Measurements from ENCODE around the gene YPEL1. TPM values are rescaled to one million over a fixed set of nuclear protein-coding genes. Genes with fewer than 3 reads are reported as not detected.

The YPEL1 gene
- polyA plus RNA-seq, 3 donors: 1.0 to 2.3 (median 2.0) TPM

- no peaks in the 10 kb centered on the region for H3K9me3 ChIP-seq (replicated peaks in 1 of 2; ENCODE audit: control insufficient read depth in 1 of 2, insufficient read depth in 1 of 2, low read length in 2 of 2)
- Mint-ChIP-seq H3K36me3 (peaks cover 53 to 56% of the 10 kb centered on the region in 2 donors), H3K27me3 (ENCODE audit: low read depth in 3 of 3) (no peaks in the 10 kb centered on the region), H3K27ac (peak overlapping the region in 2 of 7 donors; percentile 10 to 40), H3K9me3 (no peaks in the 10 kb centered on the region), H3K4me1 (no peaks in the 10 kb centered on the region), H3K4me3 (no peak overlapping the region)
- 91% methylated on average over 1 of the region's 3 CpGs for WGBS (ENCODE audit: insufficient coverage)
- no peak for DNase-seq
- H3K27me3 ChIP-seq (ENCODE audit: control insufficient read depth in 2 of 2, insufficient read depth in 2 of 2, low read length in 2 of 2): no peaks in the 10 kb centered on the region
- no peak for TF ChIP-seq CTCF (IDR thresholded peaks at IDR 0.05)
- H3K4me1 ChIP-seq (ENCODE audit: control insufficient read depth in 1 of 2, insufficient read depth in 2 of 2, low read length in 2 of 2): no peaks in the 10 kb centered on the region
- peaks cover 38 to 66% of the 10 kb centered on the region in 2 donors for H3K36me3 ChIP-seq (replicated peaks in 1 of 2; ENCODE audit: control insufficient read depth in 1 of 2, insufficient read depth in 2 of 2, low read length in 2 of 2)
- no peak overlapping the region for H3K4me2 ChIP-seq (replicated peaks; ENCODE audit: extremely low read depth, low read length, poor library complexity, severe bottlenecking)
- H3K79me2 ChIP-seq (ENCODE audit: insufficient read depth, low read length): no peaks in the 10 kb centered on the region
- no peak overlapping the region for H3K27ac ChIP-seq (ENCODE audit: low read depth in 1 of 2, low read length in 2 of 2)
- H3K4me3 ChIP-seq (replicated peaks in 1 of 3; ENCODE audit: low read depth in 2 of 3, low read length in 3 of 3): no peak overlapping the region
- no peaks in the 10 kb centered on the region for H4K20me1 ChIP-seq (ENCODE audit: insufficient read depth, low read length)
- intact Hi-C loops (cut with micrococcal nuclease): loop anchor here in 1 of 2 donors (10.0 kb wide), 1 partner anchor 85 kb away; no protein-coding TSS in a partner anchor
- no peak overlapping the region for H2AFZ ChIP-seq (ENCODE audit: insufficient read depth, low read depth, low read length, poor library complexity, severe bottlenecking)
- no peak overlapping the region for H3K9ac ChIP-seq (ENCODE audit: insufficient read depth, low read length, poor library complexity, severe bottlenecking)
Observed at GRCh38 chr22:21699643-21700042, 36.0 kb downstream of the YPEL1 start.

DNA sequence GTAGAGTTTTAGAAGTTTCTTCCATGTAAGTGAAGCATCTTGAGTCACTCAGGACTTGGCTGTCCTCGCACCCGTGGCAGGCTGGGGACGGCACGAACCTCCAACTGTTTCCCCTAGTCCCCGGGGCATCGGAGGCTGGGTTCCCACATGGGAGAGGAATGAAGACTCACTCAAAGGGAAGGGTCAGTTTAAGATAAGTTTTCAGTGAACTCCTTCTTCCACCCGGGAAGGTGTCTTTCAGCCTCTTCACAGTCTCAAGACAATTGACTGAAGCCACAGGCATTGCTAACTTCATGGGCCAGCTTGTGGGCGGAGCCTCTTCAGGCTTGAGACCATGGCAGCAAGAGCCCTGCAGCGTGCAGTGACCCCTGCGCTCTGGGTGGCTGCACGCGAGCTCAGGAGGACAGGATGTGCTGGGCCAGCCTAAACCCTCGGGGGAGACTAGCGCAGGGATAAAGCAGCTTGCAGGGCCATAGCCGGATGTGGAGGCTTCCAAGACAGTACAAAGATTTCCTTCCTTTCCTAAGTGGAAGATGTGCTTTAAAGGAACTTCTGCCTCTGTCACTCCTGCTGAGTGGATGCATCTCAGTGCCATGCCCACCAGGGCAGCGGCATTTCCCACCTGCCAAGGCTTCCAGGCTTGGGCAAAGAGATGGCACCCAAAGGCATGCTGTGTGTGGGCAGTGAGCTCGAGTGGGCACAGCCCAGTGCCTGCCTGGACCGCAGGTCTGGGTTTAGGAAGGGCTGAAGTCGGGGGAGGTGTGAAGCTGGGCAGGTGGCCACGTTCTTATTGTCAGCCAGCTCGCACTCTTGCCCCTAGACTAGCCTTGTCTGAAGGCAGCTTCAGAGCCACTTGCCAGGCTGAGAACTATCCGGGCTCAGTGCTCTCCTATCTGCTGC lies 36.9 kb downstream of the YPEL1 start:
- TF ChIP-seq CTCF (IDR thresholded peaks at IDR 0.05): no peak
- H3K27ac Mint-ChIP-seq: peak overlapping the region in 1 of 7 donors; percentile 11
- no peaks in the 10 kb centered on the region for H3K27me3 ChIP-seq (ENCODE audit: control insufficient read depth in 2 of 2, insufficient read depth in 2 of 2, low read length in 2 of 2)
- H3K9me3 Mint-ChIP-seq: no peaks in the 10 kb centered on the region
- intact Hi-C loops (cut with micrococcal nuclease): loop anchor here in 1 of 2 donors (10.0 kb wide), 1 partner anchor 86 kb away; no protein-coding TSS in a partner anchor
- 92% methylated on average over 14 of the region's 22 CpGs for WGBS (ENCODE audit: insufficient coverage)
- H3K9ac ChIP-seq (ENCODE audit: insufficient read depth, low read length, poor library complexity, severe bottlenecking): no peak overlapping the region
- peaks cover 61 to 65% of the 10 kb centered on the region in 2 donors for H3K36me3 Mint-ChIP-seq
- H4K20me1 ChIP-seq (ENCODE audit: insufficient read depth, low read length): no peaks in the 10 kb centered on the region
- no peaks in the 10 kb centered on the region for H3K4me1 ChIP-seq (ENCODE audit: control insufficient read depth in 1 of 2, insufficient read depth in 2 of 2, low read length in 2 of 2)
- H3K4me3 Mint-ChIP-seq: no peak overlapping the region
- no peak overlapping the region for H2AFZ ChIP-seq (ENCODE audit: insufficient read depth, low read depth, low read length, poor library complexity, severe bottlenecking)
- H3K36me3 ChIP-seq (replicated peaks in 1 of 2; ENCODE audit: control insufficient read depth in 1 of 2, insufficient read depth in 2 of 2, low read length in 2 of 2): peaks cover 48 to 76% of the 10 kb centered on the region in 2 donors
- no peak overlapping the region for H3K4me3 ChIP-seq (replicated peaks in 1 of 3; ENCODE audit: low read depth in 2 of 3, low read length in 3 of 3)
- H3K9me3 ChIP-seq (replicated peaks in 1 of 2; ENCODE audit: control insufficient read depth in 1 of 2, insufficient read depth in 1 of 2, low read length in 2 of 2): no peaks in the 10 kb centered on the region
- no peak overlapping the region for H3K27ac ChIP-seq (ENCODE audit: low read depth in 1 of 2, low read length in 2 of 2)
- H3K27me3 Mint-ChIP-seq (ENCODE audit: low read depth in 3 of 3): no peaks in the 10 kb centered on the region
- no peak for DNase-seq
- no peaks in the 10 kb centered on the region for H3K4me1 Mint-ChIP-seq
- H3K79me2 ChIP-seq (ENCODE audit: insufficient read depth, low read length): no peaks in the 10 kb centered on the region
- no peak overlapping the region for H3K4me2 ChIP-seq (replicated peaks; ENCODE audit: extremely low read depth, low read length, poor library complexity, severe bottlenecking)

Measured in CD14-positive monocyte (primary cell).